22Rv1 (cell line): ENCODE data around the gene BAHCC1.
"Not testable (repeated sequence)": the region's sequence is repeated elsewhere in the genome, so short reads cannot be mapped to it uniquely, and the experiment has no call there.

Source experiments
- CTCF ChIP-seq: fragments of 450-650 bp; IDR thresholded peaks from 2 replicates; pipeline ENCODE4 v1.5.1; 2017; ENCODE audit warnings: mild to moderate bottlenecking
- ZFX ChIP-seq: fragments of 450-650 bp; IDR thresholded peaks from 2 replicates; pipeline ENCODE4 v1.6.1; 2017; ENCODE audit warnings: antibody characterized with exemption, borderline replicate concordance

GRCh38 chr17:81351329-81352052 is 43.8 kb upstream of the BAHCC1 start:
- not testable (repeated sequence) for TF ChIP-seq CTCF, ZFX
